Measurements from ENCODE around the gene ZNF487.

Gene ZNF487

GRCh38 chr10:43396928-43397624, 39.8 kb upstream of the ZNF487 start:
- Histone ChIP-seq H3K4me1 (peaks cover 4% of the 10 kb centered on the region; the same call in 1 of the 2 replicates), H3K9me3 (no peaks in the 10 kb centered on the region), H3K27me3 (no peaks in the 10 kb centered on the region), H3K36me3 (peaks cover 60% of the 10 kb centered on the region), H3K4me3 (ENCODE audit: low read depth, low read length) (peak overlapping the region; percentile 80)
- DNase-seq, result peak; percentile 89
- TF ChIP-seq, protein P1, sequence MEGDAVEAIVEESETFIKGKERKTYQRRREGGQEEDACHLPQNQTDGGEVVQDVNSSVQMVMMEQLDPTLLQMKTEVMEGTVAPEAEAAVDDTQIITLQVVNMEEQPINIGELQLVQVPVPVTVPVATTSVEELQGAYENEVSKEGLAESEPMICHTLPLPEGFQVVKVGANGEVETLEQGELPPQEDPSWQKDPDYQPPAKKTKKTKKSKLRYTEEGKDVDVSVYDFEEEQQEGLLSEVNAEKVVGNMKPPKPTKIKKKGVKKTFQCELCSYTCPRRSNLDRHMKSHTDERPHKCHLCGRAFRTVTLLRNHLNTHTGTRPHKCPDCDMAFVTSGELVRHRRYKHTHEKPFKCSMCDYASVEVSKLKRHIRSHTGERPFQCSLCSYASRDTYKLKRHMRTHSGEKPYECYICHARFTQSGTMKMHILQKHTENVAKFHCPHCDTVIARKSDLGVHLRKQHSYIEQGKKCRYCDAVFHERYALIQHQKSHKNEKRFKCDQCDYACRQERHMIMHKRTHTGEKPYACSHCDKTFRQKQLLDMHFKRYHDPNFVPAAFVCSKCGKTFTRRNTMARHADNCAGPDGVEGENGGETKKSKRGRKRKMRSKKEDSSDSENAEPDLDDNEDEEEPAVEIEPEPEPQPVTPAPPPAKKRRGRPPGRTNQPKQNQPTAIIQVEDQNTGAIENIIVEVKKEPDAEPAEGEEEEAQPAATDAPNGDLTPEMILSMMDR (IDR thresholded peaks at IDR 0.05; ENCODE audit: low read depth, low read length), result no peak

DNA sequence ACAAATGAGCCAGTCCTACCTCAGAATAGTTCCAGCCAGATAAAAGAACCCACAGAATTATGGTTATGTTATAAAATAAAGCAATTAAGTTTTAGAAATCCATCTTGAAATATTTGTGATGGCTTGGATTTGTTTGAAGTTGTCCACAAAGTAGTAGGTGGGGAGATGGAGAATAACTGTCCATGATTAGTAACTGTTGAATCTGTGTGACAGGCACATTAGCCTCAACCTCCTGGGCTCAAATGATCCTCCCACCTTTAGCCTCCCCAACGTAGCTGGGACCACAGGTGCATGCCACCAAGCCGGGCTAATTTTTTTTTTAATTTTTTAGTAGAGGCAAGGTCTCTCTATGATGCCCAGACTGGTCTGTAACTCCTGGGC, 38.0 kb upstream of the ZNF487 start:
- DNase-seq, result no peak
- Histone ChIP-seq H3K4me3 (ENCODE audit: low read depth, low read length) (no peak overlapping the region), H3K4me1 (peaks cover 4% of the 10 kb centered on the region), H3K9me3 (no peaks in the 10 kb centered on the region), H3K27me3 (no peaks in the 10 kb centered on the region), H3K36me3 (peaks cover 53% of the 10 kb centered on the region)
- TF ChIP-seq, protein P1 (IDR thresholded peaks at IDR 0.05; ENCODE audit: low read depth, low read length), result no peak

DNA sequence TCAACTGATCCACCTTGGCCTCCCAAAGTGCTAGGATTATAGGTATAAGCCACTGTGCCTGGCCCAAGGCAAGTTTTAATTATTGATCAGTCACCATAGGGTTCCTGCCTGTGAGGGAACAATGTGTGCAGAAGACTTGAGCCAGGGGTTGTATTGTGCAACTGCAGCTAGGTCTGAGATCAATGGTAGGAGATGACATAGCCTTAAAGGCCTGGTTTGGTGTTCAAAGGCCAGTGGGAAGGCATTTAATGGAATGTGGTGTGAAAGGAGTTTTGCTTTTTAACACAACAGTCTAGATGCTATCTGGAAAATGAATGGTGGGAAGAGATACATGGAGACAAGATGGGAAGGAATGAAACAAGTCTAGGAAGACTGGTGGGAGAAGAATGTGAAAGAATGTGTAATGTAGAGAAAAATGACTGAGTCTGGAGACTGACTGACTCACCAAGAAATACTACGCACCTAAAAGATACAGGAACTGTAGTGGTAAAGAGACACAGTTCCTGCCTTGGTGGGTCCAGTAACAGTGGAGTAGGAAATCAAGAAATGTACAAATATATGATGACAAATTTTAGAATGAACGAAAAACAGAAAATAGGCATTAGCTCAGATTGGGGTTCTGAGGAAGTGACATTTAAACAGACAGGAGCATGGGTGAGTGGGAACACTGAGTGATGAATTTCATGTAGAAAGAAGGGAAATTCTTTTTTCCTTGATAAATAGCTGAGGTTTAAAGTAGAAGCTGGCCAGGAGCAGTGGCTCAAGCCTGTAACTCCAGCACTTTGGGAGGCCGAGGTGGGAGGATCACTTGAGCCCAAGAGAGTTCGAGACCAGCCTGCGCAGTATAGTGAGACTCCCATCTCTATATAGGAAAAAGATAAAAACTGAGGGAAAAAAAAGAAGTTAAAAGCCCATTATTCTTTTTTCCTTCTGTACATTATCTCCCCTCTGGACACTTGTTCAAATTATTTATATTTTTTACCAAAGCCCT, 37.3 kb upstream of the ZNF487 start:
- no peaks in the 10 kb centered on the region for H3K9me3 ChIP-seq
- TF ChIP-seq, protein P1 (IDR thresholded peaks at IDR 0.05; ENCODE audit: low read depth, low read length), result no peak
- H3K4me3 ChIP-seq (ENCODE audit: low read depth, low read length), result no peak overlapping the region
- peaks cover 47% of the 10 kb centered on the region for H3K36me3 ChIP-seq
- no peak for DNase-seq
- peaks cover 4% of the 10 kb centered on the region for H3K4me1 ChIP-seq
- no peaks in the 10 kb centered on the region for H3K27me3 ChIP-seq

DNA sequence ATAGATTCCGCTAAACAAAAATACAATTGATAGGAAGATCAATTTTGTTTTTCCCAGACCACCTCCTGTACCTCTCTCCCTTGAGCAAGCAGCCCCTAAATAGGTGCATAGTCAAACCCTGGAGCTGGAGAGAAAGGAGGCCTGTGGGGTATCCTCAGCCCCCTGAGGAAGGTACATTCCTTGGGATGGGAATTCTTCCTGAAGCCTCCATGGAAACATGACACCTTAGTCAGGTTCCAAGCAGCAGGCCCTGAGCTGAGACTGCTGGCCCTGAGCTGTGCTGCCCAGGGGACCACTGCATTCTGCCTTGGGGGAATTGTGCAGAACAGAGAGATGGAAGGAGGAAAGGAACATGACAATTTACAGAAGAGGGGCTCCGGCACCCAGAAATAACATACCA, 35.3 kb upstream of the ZNF487 start:
- no peaks in the 10 kb centered on the region for H3K27me3 ChIP-seq
- H3K36me3 ChIP-seq, result peaks cover 35% of the 10 kb centered on the region
- TF ChIP-seq, protein P1 (IDR thresholded peaks at IDR 0.05; ENCODE audit: low read depth, low read length), result no peak
- no peaks in the 10 kb centered on the region; the same call in 1 of the 2 replicates for H3K4me1 ChIP-seq
- DNase-seq, result no peak
- H3K9me3 ChIP-seq, result no peaks in the 10 kb centered on the region
- H3K4me3 ChIP-seq (ENCODE audit: low read depth, low read length), result no peak overlapping the region

- TF ChIP-seq, protein P1 (IDR thresholded peaks at IDR 0.05; ENCODE audit: low read depth, low read length), result no peak
- DNase-seq, result no peak
- Histone ChIP-seq H3K4me1 (no peaks in the 10 kb centered on the region; the same call in 1 of the 2 replicates), H3K27me3 (no peaks in the 10 kb centered on the region), H3K36me3 (peaks cover 35% of the 10 kb centered on the region), H3K4me3 (ENCODE audit: low read depth, low read length) (no peak overlapping the region), H3K9me3 (no peaks in the 10 kb centered on the region)
Observed at GRCh38 chr10:43402176-43402575, 34.7 kb upstream of the ZNF487 start.

All from BE2C (cell line).